Adrenal gland (tissue), 5 donors: ENCODE results near the gene HPSE2.

Experiments used
- POLR2A ChIP-seq, 2 donors: fragments of 450-650 bp; IDR thresholded peaks; one replicate each; pipeline ENCODE4 v1.6.1; 2017; ENCODE audit warnings: antibody characterized with exemption in 2 of 2, mild to moderate bottlenecking in 2 of 2, moderate library complexity in 1 of 2
- TF ChIP-seq, protein P1 (sequence below), 6 experiments: fragments of 450-650 bp in 4 of 6; fragments of 200-600 bp in 2 of 6; sonication (generic) in 1 of 6; IDR thresholded peaks; 1 replicate in 5 of 6; 2 replicates in 1 of 6; pipeline versions ENCODE4 v1.5.1 to v1.8.0; 2016 to 2021; ENCODE audit warnings: antibody characterized with exemption in 6 of 6, mild to moderate bottlenecking in 2 of 6, moderate library complexity in 1 of 6
- donor health status: DM: no; HTN: no; CAD: no.

DNA sequence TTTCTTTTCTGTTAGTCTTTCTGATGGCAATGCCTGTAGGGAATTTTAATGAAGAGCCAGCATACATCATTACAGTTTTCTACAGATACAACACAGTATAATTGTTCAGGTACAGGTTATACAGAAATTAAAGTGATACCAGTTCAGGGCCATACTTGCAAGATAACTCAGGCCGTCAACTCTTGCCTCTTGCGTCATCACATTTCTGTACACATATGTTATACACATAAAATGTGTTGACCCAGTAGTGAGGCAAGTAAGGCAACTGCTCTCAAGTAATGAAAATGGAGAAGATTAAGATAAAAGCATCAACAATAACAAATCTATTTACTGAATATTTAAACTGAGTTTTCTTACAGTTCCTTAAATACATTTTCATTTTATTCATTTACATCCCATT, 317.8 kb downstream of the HPSE2 start:
- TF ChIP-seq POLR2A (IDR thresholded peaks at IDR 0.05): no peak
- TF ChIP-seq, protein P1, sequence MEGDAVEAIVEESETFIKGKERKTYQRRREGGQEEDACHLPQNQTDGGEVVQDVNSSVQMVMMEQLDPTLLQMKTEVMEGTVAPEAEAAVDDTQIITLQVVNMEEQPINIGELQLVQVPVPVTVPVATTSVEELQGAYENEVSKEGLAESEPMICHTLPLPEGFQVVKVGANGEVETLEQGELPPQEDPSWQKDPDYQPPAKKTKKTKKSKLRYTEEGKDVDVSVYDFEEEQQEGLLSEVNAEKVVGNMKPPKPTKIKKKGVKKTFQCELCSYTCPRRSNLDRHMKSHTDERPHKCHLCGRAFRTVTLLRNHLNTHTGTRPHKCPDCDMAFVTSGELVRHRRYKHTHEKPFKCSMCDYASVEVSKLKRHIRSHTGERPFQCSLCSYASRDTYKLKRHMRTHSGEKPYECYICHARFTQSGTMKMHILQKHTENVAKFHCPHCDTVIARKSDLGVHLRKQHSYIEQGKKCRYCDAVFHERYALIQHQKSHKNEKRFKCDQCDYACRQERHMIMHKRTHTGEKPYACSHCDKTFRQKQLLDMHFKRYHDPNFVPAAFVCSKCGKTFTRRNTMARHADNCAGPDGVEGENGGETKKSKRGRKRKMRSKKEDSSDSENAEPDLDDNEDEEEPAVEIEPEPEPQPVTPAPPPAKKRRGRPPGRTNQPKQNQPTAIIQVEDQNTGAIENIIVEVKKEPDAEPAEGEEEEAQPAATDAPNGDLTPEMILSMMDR (IDR thresholded peaks at IDR 0.05): no peak
